NCI-H146 treated with DMSO at 0.1 percent for 48 hours (cell line): ENCODE results near the gene MRGPRX2.

Experiments
- DNase-seq: peaks from one replicate; lab custom pipeline; 2025; ENCODE audit not compliant: unreplicated experiment; lab: John Stamatoyannopoulos, UW

Gene MRGPRX2

GRCh38 chr11:19076744-19077589, 16.4 kb upstream of the MRGPRX2 start:
- peak; percentile 44 for DNase-seq

GRCh38 chr11:19075636-19076035, 15.1 kb upstream of the MRGPRX2 start:
- no peak for DNase-seq

- peak; percentile 89 for DNase-seq
Measured at GRCh38 chr11:19073454-19074415, 13.2 kb upstream of the MRGPRX2 start.

GRCh38 chr11:19072464-19072863, 11.9 kb upstream of the MRGPRX2 start:
- DNase-seq: no peak

- DNase-seq: peak; percentile 74
Measured at GRCh38 chr11:19071255-19071654, 10.7 kb upstream of the MRGPRX2 start.

- DNase-seq: no peak
Measured at GRCh38 chr11:19059833-19060232, 684 bp downstream of the MRGPRX2 start.

GRCh38 chr11:19055905-19056304, 4.6 kb downstream of the MRGPRX2 start:
- no peak for DNase-seq

- DNase-seq: no peak
Measured at GRCh38 chr11:19055016-19055415, 5.5 kb downstream of the MRGPRX2 start.

- no peak for DNase-seq
Measured at GRCh38 chr11:19053909-19054308, 6.6 kb downstream of the MRGPRX2 start.

GRCh38 chr11:19050281-19050680, 10.2 kb downstream of the MRGPRX2 start:
- DNase-seq: no peak

- no peak for DNase-seq
Measured at GRCh38 chr11:19049351-19049750, 11.2 kb downstream of the MRGPRX2 start.

- DNase-seq: no peak
Measured at GRCh38 chr11:19040051-19040450, 20.5 kb downstream of the MRGPRX2 start.

GRCh38 chr11:19039409-19039808, 21.1 kb downstream of the MRGPRX2 start:
- DNase-seq: no peak

- DNase-seq: no peak
Measured at GRCh38 chr11:19032990-19033389, 27.5 kb downstream of the MRGPRX2 start.

GRCh38 chr11:19027829-19028595, 32.5 kb downstream of the MRGPRX2 start:
- no peak for DNase-seq

- DNase-seq: no peak
Measured at GRCh38 chr11:19026862-19027261, 33.7 kb downstream of the MRGPRX2 start.

- no peak for DNase-seq
Measured at GRCh38 chr11:19025481-19026406, 34.8 kb downstream of the MRGPRX2 start.

GRCh38 chr11:19020831-19021230, 39.7 kb downstream of the MRGPRX2 start:
- DNase-seq: no peak

- no peak for DNase-seq
Measured at GRCh38 chr11:19018901-19019300, 41.6 kb downstream of the MRGPRX2 start.
